ENCODE measurements around the gene LAMA1.
"Not testable (repeated sequence)": the region's sequence is repeated elsewhere in the genome, so short reads cannot be mapped to it uniquely, and the experiment has no call there.

The LAMA1 gene

DNA sequence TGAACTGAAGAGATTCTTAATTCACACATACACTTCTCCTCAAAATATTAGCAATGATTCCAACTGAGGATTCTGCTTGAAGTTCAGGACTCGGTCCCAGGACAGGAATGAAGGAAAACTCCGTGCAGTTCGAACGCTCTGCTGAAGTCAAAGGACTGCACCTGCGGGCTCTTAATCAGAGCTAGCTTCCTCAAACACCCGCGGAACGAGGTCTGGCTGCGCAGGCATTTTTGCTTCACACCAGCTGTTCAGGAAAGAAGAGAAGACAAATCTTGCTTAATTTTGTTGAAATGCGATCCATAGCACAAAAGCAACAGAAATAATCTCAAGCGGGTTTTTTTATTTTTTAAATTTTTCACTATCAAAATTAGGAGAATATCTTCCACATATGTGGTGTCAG, 175.6 kb downstream of the LAMA1 start:
- no peak for FAIRE-seq

GRCh38 chr18:6940451-6940850, 177.1 kb downstream of the LAMA1 start:
- FAIRE-seq, result no peak

GRCh38 chr18:6939972-6940371, 177.6 kb downstream of the LAMA1 start:
- no peak for FAIRE-seq

DNA sequence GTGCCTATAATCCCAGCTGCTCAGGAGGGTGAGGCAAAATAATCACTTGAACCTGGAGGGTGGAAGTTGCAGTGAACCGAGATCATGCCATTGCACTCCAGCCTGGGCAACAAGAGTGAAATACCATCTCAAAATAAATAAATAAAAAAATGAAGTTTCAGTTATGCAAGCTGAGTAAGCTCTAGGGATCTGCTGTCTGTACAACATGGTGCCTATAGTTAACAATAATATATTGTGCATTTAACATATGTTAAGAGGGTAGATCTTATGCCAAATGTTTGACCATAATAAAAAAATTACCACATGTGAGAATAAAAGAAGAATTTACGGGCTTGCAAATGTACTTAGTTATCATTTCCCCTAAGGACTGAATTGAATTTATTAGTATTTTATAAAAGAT, 179.2 kb downstream of the LAMA1 start:
- not testable (repeated sequence) for FAIRE-seq

- no peak for FAIRE-seq
These were observed 179.6 kb downstream of the LAMA1 start for GRCh38 chr18:6938003-6938402.

- FAIRE-seq, result no peak
These were observed 182.7 kb downstream of the LAMA1 start for GRCh38 chr18:6934859-6935258.

DNA sequence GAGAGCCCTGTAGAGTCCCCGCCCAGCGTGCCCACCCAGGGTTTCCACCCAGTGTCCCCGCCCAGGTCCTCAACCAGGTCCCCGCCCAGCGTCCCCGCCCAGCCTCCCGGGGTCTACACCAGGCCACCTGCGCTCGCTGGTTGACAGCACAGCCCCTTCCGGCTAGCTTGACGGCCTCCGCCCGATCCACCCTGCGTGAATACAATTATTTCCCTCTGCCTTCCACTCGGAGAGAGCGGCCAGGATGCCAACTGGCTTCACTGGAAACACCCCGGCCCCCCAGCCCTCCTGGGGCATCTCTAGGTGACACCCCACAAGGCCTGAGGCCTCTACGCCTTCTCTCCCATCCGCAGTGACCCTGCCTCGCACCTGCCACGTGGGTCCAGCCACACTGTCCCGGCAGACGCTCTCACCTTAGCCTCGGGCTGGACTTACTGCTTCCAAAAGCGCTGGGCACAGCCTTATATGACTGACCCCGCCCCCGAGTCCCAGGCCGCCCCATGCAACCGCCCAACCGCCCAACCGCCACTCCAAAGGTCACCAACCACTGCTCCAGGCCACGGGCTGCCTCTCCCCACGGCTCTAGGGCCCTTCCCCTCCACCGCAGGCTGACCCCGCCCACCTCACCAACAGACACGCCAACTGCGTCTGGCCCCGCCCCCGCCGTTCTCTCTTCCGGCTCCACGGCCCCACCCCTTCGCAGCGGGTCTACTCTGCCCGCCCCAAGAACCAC, 188.1 kb downstream of the LAMA1 start:
- FAIRE-seq, result no peak

DNA sequence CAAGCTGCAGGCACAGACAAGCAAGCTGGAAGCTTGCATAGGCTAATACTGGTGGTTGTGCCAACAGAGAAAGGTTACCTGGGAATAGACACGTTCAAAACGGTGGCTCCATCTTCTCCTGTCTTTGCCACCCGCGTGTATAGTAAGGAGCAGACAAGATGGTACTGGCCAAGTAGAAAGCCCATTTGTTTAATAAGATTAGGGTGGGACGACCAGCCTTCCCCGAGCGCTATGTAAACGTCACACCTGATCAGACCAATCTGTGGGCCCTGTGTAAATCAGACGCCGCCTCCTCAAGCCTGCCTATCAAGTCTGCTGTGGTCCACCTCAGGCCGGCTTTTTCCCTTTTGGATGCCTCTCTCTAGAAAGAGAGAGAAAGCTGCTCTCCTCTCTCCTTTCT, 189.2 kb downstream of the LAMA1 start:
- no peak for FAIRE-seq

GRCh38 chr18:6927153-6927552, 190.4 kb downstream of the LAMA1 start:
- FAIRE-seq, result no peak

DNA sequence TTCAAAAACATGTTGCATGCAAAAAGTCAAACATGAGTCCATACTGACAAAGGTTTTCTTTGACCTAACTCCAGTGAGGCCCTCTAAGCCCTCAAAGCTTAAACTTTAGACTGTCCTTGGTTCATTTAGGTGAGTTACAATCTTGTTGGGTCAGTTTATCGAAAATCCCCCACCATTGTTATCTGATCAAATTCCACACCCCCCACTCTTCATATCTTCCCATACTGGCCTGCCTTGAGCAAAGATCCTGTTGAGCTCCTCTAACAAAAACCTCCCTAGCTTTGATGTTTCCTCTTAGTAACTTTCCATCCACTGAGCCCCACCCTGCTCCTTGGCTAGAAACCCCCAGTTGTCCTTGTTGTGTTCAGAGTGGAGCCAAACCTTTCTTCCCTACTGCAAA, 194.4 kb downstream of the LAMA1 start:
- no peak for FAIRE-seq

- FAIRE-seq, result no peak
These were observed 196.0 kb downstream of the LAMA1 start for GRCh38 chr18:6921571-6921970.

GRCh38 chr18:6920099-6920955, 197.3 kb downstream of the LAMA1 start:
- no peak for FAIRE-seq

- no peak for FAIRE-seq
These were observed 200.5 kb downstream of the LAMA1 start for GRCh38 chr18:6917072-6917471.

DNA sequence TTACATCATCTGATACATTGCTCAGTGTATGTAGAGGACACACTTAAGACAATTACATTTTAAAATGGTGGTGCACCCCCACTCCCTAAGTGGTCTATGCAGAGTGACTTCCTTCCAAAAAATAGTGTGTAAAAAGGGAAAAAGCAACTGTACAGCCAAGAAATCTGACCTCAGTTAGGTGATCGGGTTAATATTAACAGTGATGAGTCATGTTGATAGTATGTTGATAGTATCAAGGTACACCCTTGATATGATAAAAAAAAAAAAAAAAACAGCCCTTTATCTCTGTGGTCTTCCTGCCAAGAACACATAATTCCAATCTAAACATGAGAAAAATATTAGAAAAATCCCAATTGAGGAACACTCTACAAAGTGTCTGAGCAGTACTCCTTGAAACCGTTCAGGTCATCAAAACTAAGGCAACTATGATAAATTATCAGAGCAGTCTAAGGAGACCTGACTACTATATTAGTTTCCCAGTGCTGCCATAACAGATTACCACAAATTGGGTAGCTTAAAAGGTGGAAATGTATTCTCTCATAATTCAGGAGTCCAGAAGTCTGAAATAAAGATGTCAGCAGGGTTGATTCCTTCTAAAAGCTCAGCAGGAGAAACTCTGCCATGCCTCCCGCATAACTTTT, 216.2 kb downstream of the LAMA1 start:
- no peak for FAIRE-seq

GRCh38 chr18:6891788-6892187, 225.8 kb downstream of the LAMA1 start:
- FAIRE-seq, result no peak
